Liver (tissue), 9 donors: Measurements from ENCODE around the gene BNC2. TPM values are rescaled to one million over a fixed set of nuclear protein-coding genes. Genes with fewer than 3 reads are reported as not detected.

Source experiments
- DNase-seq: peaks from one replicate; pipeline ENCODE4 v3.0.0-alpha.2; 2017; ENCODE audit warnings: low spot score
- H3K27ac ChIP-seq, 2 donors: one replicate each; pipeline ENCODE4 v1.7.0; 2013; ENCODE audit warnings: inconsistent platforms in 2 of 2, low read length in 2 of 2, control low read depth in 1 of 2, low read depth in 1 of 2, mild to moderate bottlenecking in 1 of 2
- H3K27me3 ChIP-seq, 4 donors: one replicate each; pipeline versions ENCODE4 v1.6.1 to v1.7.0; 2013; ENCODE audit warnings: low read length in 3 of 4, inconsistent platforms in 1 of 4, mild to moderate bottlenecking in 1 of 4, moderate library complexity in 1 of 4; ENCODE audit not compliant: control insufficient read depth in 4 of 4, insufficient read depth in 4 of 4
- H3K36me3 ChIP-seq, 4 donors: one replicate each; pipeline versions ENCODE4 v1.6.1 to v1.7.0; 2013; ENCODE audit warnings: low read length in 3 of 4, mild to moderate bottlenecking in 3 of 4, low read depth in 1 of 4, moderate library complexity in 1 of 4; ENCODE audit not compliant: control insufficient read depth in 4 of 4, insufficient read depth in 3 of 4
- H3K4me1 ChIP-seq, 4 donors: one replicate each; pipeline versions ENCODE4 v1.6.1 to v1.7.0; 2013; ENCODE audit warnings: low read length in 3 of 4, mild to moderate bottlenecking in 3 of 4, moderate library complexity in 1 of 4; ENCODE audit not compliant: control insufficient read depth in 4 of 4, insufficient read depth in 4 of 4
- H3K4me3 ChIP-seq, 3 donors: one replicate each; pipeline versions ENCODE4 v1.6.1 to v1.7.0; 2013; ENCODE audit warnings: low read length in 3 of 3, control low read depth in 1 of 3, low read depth in 1 of 3, mild to moderate bottlenecking in 1 of 3
- H3K9ac ChIP-seq, 2 donors: one replicate each; pipeline ENCODE4 v1.7.0; 2013; ENCODE audit warnings: low read length in 2 of 2, mild to moderate bottlenecking in 2 of 2, moderate library complexity in 2 of 2, control low read depth in 1 of 2, low read depth in 1 of 2
- H3K9me3 ChIP-seq, 4 donors: one replicate each; pipeline versions ENCODE4 v1.6.1 to v1.7.0; 2013; ENCODE audit warnings: low read length in 3 of 4; ENCODE audit not compliant: control insufficient read depth in 4 of 4
- ATF3 ChIP-seq: IDR thresholded peaks from 2 replicates; pipeline ENCODE4 v1.6.1; 2016; ENCODE audit warnings: antibody characterized with exemption
- EGR1 ChIP-seq, 2 donors: IDR thresholded peaks; 2 replicates each; pipeline ENCODE4 v1.6.1; 2016 to 2018; ENCODE audit warnings: antibody characterized with exemption in 2 of 2, low read depth in 2 of 2
- FOXA1 ChIP-seq: IDR thresholded peaks from 2 replicates; pipeline ENCODE4 v1.6.1; 2016; ENCODE audit warnings: antibody characterized with exemption
- FOXA2 ChIP-seq: IDR thresholded peaks from 2 replicates; pipeline ENCODE4 v1.6.1; 2016; ENCODE audit warnings: antibody characterized with exemption
- GABPA ChIP-seq, 2 donors: IDR thresholded peaks in 1 of 2; conservative IDR thresholded peaks in 1 of 2; 2 replicates each; pipeline ENCODE4 v1.6.1; 2016; ENCODE audit warnings: antibody characterized with exemption in 2 of 2, mild to moderate bottlenecking in 1 of 2, moderate library complexity in 1 of 2
- HNF4A ChIP-seq, 2 donors: conservative IDR thresholded peaks; 2 replicates each; pipeline ENCODE4 v1.6.1; 2016; ENCODE audit warnings: antibody characterized with exemption in 2 of 2, mild to moderate bottlenecking in 2 of 2
- HNF4G ChIP-seq: IDR thresholded peaks from 2 replicates; pipeline ENCODE4 v1.6.1; 2016; ENCODE audit warnings: antibody characterized with exemption
- JUND ChIP-seq, 2 donors: IDR thresholded peaks; 2 replicates each; pipeline ENCODE4 v1.6.1; 2016; ENCODE audit warnings: antibody characterized with exemption in 2 of 2
- NR2F2 ChIP-seq: IDR thresholded peaks from 2 replicates; pipeline ENCODE4 v1.6.1; 2016; ENCODE audit warnings: antibody characterized with exemption
- RAD21 ChIP-seq, 2 donors: IDR thresholded peaks; 2 replicates each; pipeline ENCODE4 v1.6.1; 2016; ENCODE audit warnings: antibody characterized with exemption in 2 of 2, mild to moderate bottlenecking in 2 of 2
- RXRA ChIP-seq, 2 donors: IDR thresholded peaks; 2 replicates each; pipeline ENCODE4 v1.6.1; 2017 to 2018; ENCODE audit warnings: antibody characterized with exemption in 2 of 2, mild to moderate bottlenecking in 1 of 2
- SP1 ChIP-seq: IDR thresholded peaks from 2 replicates; pipeline ENCODE4 v1.6.1; 2018; ENCODE audit warnings: antibody characterized with exemption, mild to moderate bottlenecking
- TAF1 ChIP-seq: conservative IDR thresholded peaks from 2 replicates; pipeline ENCODE4 v1.6.1; 2016; ENCODE audit warnings: antibody characterized with exemption, mild to moderate bottlenecking
- YY1 ChIP-seq: IDR thresholded peaks from 2 replicates; pipeline ENCODE4 v1.6.1; 2016; ENCODE audit warnings: antibody characterized with exemption, mild to moderate bottlenecking
- WGBS: extraction: QIAGEN DNeasy Blood & Tissue Kit; methylation state at CpG from one replicate; pipeline ENCODE4 v1.1.7; 2013; 5-methylcytosine and 5-hydroxymethylcytosine counted together
- polyA plus RNA-seq, 2 donors: library from polyadenylated mRNA; stranded (reverse) in 1 of 2; unstranded in 1 of 2; fragments of 200-250 nt in 1 of 2; fragments of >200 nt in 1 of 2; fragmentation: Nextera tagmentation in 1 of 2; extraction: Ambion mirVana in 1 of 2; gene quantifications; one replicate each; pipeline versions ENCODE4 v1.2.1 to v1.2.3, GENCODE V29; 2013 to 2015
- total RNA-seq, 2 donors: library from RNA; depleted of rRNA; stranded (reverse); fragments of >200 nt; gene quantifications; one replicate each; pipeline ENCODE4 v1.2.3, GENCODE V29; 2014
- TF ChIP-seq, protein P1 (sequence below): fragments of 150-350 bp; IDR thresholded peaks from 2 replicates; pipeline ENCODE4 v1.5.1; 2017; ENCODE audit warnings: improper control_type of control experiment, low read depth, low read length; ENCODE audit not compliant: missing input control
- TF ChIP-seq, protein P2 (sequence below): IDR thresholded peaks from 2 replicates; pipeline ENCODE4 v1.6.1; 2016; ENCODE audit warnings: antibody characterized with exemption
- TF ChIP-seq, protein P3 (sequence below): IDR thresholded peaks from 2 replicates; pipeline ENCODE4 v1.6.1; 2016; ENCODE audit warnings: antibody characterized with exemption
- TF ChIP-seq, protein P4 (sequence below): IDR thresholded peaks from 2 replicates; pipeline ENCODE4 v1.6.1; 2016; ENCODE audit warnings: antibody characterized with exemption, mild to moderate bottlenecking
- donor health status: healthy.
- donor health status: healthy.
- donor health status: healthy.
- donor health status: healthy.
- donor health status: healthy.

BNC2 gene
- total and polyA plus RNA-seq, 4 donors, result 0.07 to 0.67 (median 0.08) TPM

GRCh38 chr9:16754662-16755061, 115.8 kb downstream of the BNC2 start:
- TF ChIP-seq, protein P1, sequence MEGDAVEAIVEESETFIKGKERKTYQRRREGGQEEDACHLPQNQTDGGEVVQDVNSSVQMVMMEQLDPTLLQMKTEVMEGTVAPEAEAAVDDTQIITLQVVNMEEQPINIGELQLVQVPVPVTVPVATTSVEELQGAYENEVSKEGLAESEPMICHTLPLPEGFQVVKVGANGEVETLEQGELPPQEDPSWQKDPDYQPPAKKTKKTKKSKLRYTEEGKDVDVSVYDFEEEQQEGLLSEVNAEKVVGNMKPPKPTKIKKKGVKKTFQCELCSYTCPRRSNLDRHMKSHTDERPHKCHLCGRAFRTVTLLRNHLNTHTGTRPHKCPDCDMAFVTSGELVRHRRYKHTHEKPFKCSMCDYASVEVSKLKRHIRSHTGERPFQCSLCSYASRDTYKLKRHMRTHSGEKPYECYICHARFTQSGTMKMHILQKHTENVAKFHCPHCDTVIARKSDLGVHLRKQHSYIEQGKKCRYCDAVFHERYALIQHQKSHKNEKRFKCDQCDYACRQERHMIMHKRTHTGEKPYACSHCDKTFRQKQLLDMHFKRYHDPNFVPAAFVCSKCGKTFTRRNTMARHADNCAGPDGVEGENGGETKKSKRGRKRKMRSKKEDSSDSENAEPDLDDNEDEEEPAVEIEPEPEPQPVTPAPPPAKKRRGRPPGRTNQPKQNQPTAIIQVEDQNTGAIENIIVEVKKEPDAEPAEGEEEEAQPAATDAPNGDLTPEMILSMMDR, result no peak
- TF ChIP-seq RXRA (IDR thresholded peaks at IDR 0.05) (no peak), ATF3 (no peak), FOXA1 (no peak), TAF1 (no peak), EGR1 (IDR thresholded peaks at IDR 0.05; ENCODE audit: low read depth in 2 of 2) (no peak), GABPA (IDR thresholded peaks at IDR 0.05 in 1 of 2, conservative IDR thresholded peaks at IDR 0.05 in 1 of 2) (no peak), HNF4A (conservative IDR thresholded peaks at IDR 0.05) (no peak), YY1 (no peak), NR2F2 (no peak), JUND (IDR thresholded peaks at IDR 0.05) (no peak), SP1 (no peak)
- TF ChIP-seq, protein P2, sequence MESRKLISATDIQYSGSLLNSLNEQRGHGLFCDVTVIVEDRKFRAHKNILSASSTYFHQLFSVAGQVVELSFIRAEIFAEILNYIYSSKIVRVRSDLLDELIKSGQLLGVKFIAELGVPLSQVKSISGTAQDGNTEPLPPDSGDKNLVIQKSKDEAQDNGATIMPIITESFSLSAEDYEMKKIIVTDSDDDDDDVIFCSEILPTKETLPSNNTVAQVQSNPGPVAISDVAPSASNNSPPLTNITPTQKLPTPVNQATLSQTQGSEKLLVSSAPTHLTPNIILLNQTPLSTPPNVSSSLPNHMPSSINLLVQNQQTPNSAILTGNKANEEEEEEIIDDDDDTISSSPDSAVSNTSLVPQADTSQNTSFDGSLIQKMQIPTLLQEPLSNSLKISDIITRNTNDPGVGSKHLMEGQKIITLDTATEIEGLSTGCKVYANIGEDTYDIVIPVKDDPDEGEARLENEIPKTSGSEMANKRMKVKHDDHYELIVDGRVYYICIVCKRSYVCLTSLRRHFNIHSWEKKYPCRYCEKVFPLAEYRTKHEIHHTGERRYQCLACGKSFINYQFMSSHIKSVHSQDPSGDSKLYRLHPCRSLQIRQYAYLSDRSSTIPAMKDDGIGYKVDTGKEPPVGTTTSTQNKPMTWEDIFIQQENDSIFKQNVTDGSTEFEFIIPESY, result no peak
- TF ChIP-seq, protein P3, sequence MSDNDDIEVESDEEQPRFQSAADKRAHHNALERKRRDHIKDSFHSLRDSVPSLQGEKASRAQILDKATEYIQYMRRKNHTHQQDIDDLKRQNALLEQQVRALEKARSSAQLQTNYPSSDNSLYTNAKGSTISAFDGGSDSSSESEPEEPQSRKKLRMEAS, result no peak
- Histone ChIP-seq H3K9ac (no peak overlapping the region), H3K4me1 (no peaks in the 10 kb centered on the region), H3K9me3 (no peaks in the 10 kb centered on the region), H3K27me3 (no peaks in the 10 kb centered on the region), H3K4me3 (no peak overlapping the region), H3K27ac (no peak overlapping the region), H3K36me3 (no peaks in the 10 kb centered on the region)
- DNase-seq, result no peak
- WGBS, result 94% methylated on average over 4 of the region's 4 CpGs

DNA sequence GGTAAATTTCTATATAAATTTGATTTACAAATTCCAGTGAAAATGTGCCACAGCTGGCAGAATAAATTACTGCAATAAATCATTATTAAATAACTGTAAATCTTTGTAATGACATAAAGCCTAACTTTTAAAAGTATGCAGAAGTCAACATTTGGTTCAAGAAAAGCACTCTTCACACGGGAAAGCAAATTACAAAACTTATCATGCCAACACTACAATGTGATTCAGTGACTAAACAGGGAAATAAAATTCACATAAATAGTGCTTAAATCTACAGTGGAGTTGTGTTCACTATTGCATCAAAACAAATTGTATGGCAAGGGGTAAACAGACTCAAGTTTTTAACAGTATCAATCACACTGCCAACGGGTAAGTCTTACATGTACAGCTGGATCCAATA, 117.2 kb downstream of the BNC2 start:
- 77% methylated on average over 2 of the region's 2 CpGs for WGBS
- no peak for TF ChIP-seq RAD21 (IDR thresholded peaks at IDR 0.05)
- TF ChIP-seq, protein P3, result no peak
- TF ChIP-seq HNF4A (conservative IDR thresholded peaks at IDR 0.05), result no peak
- TF ChIP-seq, protein P2, result no peak
- no peak for TF ChIP-seq FOXA2
- TF ChIP-seq TAF1, result no peak
- TF ChIP-seq, protein P4, sequence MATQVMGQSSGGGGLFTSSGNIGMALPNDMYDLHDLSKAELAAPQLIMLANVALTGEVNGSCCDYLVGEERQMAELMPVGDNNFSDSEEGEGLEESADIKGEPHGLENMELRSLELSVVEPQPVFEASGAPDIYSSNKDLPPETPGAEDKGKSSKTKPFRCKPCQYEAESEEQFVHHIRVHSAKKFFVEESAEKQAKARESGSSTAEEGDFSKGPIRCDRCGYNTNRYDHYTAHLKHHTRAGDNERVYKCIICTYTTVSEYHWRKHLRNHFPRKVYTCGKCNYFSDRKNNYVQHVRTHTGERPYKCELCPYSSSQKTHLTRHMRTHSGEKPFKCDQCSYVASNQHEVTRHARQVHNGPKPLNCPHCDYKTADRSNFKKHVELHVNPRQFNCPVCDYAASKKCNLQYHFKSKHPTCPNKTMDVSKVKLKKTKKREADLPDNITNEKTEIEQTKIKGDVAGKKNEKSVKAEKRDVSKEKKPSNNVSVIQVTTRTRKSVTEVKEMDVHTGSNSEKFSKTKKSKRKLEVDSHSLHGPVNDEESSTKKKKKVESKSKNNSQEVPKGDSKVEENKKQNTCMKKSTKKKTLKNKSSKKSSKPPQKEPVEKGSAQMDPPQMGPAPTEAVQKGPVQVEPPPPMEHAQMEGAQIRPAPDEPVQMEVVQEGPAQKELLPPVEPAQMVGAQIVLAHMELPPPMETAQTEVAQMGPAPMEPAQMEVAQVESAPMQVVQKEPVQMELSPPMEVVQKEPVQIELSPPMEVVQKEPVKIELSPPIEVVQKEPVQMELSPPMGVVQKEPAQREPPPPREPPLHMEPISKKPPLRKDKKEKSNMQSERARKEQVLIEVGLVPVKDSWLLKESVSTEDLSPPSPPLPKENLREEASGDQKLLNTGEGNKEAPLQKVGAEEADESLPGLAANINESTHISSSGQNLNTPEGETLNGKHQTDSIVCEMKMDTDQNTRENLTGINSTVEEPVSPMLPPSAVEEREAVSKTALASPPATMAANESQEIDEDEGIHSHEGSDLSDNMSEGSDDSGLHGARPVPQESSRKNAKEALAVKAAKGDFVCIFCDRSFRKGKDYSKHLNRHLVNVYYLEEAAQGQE, result no peak
- TF ChIP-seq HNF4G, result no peak
- TF ChIP-seq, protein P1, result no peak
- TF ChIP-seq YY1, result no peak
- TF ChIP-seq EGR1 (IDR thresholded peaks at IDR 0.05; ENCODE audit: low read depth in 2 of 2), result no peak
- TF ChIP-seq NR2F2, result no peak
- TF ChIP-seq RXRA (IDR thresholded peaks at IDR 0.05), result no peak
- Histone ChIP-seq H3K27ac (no peak overlapping the region), H3K9ac (no peak overlapping the region), H3K9me3 (no peaks in the 10 kb centered on the region), H3K36me3 (no peaks in the 10 kb centered on the region), H3K4me3 (no peak overlapping the region), H3K4me1 (no peaks in the 10 kb centered on the region), H3K27me3 (no peaks in the 10 kb centered on the region)
- no peak for DNase-seq
